Measurements from ENCODE around the gene FAM174A. TPM values are rescaled to one million over a fixed set of nuclear protein-coding genes. Genes with fewer than 3 reads are reported as not detected.

Gene FAM174A
- total RNA-seq, 1 donor from 2014 or later, result 16.4 TPM

DNA sequence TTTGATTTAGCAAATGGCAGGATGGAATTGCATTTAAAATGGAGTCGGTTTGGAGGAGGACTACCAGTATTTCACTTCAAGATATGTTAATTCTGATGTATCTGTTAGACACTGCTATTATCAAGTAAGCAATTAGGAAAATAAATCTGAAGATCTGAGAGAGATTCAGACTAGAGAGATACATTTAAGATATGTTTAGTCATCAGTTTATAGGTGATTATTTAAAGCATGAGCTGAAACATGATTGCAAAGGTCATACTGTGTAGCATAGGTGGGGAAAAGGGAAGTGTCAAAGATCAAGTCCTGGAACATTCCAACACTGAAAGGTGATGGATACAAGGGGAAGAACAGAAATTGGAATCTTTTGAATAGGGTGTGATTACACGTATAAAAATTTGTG is 79.1 kb downstream of the FAM174A start:
- Histone ChIP-seq H3K36me3 (ENCODE audit: insufficient read depth, low read length) (no peaks in the 10 kb centered on the region), H2AFZ (ENCODE audit: low read depth, low read length) (no peak overlapping the region), H3K27ac (ENCODE audit: low read depth, low read length) (no peak overlapping the region), H3K9me3 (ENCODE audit: insufficient read depth, low read depth, low read length) (no peaks in the 10 kb centered on the region), H4K20me1 (ENCODE audit: insufficient read depth, low read length) (no peaks in the 10 kb centered on the region), H3K9ac (ENCODE audit: low read length) (no peak overlapping the region), H3K27me3 (ENCODE audit: insufficient read depth, low read length) (no peaks in the 10 kb centered on the region), H3K4me3 (ENCODE audit: insufficient read depth, low read depth, low read length) (no peak overlapping the region), H3K4me1 (ENCODE audit: insufficient read depth, low read length) (no peaks in the 10 kb centered on the region), H3K79me2 (ENCODE audit: insufficient read depth, low read length) (no peaks in the 10 kb centered on the region), H3K4me2 (ENCODE audit: low read length) (no peak overlapping the region)
- FAIRE-seq, result no peak
- Mint-ChIP-seq H3K27ac (ENCODE audit: unreplicated experiment) (no peak overlapping the region), H3K27me3 (ENCODE audit: low read depth, unreplicated experiment) (no peaks in the 10 kb centered on the region), H3K36me3 (ENCODE audit: low read depth, unreplicated experiment) (no peaks in the 10 kb centered on the region), H3K9me3 (ENCODE audit: unreplicated experiment) (no peaks in the 10 kb centered on the region), H3K4me1 (ENCODE audit: low read depth, unreplicated experiment) (peaks cover 7% of the 10 kb centered on the region), H3K4me3 (ENCODE audit: unreplicated experiment) (no peak overlapping the region)
- TF ChIP-seq EZH2 (IDR thresholded peaks at IDR 0.05; ENCODE audit: insufficient read depth, low read length), result no peak
- TF ChIP-seq, protein P1, sequence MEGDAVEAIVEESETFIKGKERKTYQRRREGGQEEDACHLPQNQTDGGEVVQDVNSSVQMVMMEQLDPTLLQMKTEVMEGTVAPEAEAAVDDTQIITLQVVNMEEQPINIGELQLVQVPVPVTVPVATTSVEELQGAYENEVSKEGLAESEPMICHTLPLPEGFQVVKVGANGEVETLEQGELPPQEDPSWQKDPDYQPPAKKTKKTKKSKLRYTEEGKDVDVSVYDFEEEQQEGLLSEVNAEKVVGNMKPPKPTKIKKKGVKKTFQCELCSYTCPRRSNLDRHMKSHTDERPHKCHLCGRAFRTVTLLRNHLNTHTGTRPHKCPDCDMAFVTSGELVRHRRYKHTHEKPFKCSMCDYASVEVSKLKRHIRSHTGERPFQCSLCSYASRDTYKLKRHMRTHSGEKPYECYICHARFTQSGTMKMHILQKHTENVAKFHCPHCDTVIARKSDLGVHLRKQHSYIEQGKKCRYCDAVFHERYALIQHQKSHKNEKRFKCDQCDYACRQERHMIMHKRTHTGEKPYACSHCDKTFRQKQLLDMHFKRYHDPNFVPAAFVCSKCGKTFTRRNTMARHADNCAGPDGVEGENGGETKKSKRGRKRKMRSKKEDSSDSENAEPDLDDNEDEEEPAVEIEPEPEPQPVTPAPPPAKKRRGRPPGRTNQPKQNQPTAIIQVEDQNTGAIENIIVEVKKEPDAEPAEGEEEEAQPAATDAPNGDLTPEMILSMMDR (IDR thresholded peaks at IDR 0.05; ENCODE audit: insufficient read depth, low read depth, low read length), result no peak
- no peak for DNase-seq (ENCODE audit: low read depth)

DNA sequence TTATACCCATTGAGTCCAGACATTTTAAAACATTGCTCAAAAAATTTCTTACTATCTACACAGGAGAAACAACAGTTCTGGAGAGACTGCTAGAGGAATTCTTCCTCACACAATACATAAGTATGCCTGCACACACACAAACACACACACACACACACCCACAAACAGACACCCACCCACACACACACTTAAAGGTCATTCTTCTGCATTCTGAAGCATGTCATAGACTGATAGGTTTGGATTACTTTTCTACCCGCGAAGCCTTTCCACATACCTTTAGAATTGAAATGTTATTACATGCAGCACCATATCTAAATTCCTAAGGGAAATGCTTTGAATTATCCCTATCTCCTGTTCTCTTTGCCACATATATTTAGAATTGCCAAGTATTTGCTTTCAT is 80.2 kb downstream of the FAM174A start:
- H3K36me3 Mint-ChIP-seq (ENCODE audit: low read depth, unreplicated experiment), result no peaks in the 10 kb centered on the region
- Histone ChIP-seq H2AFZ (ENCODE audit: low read depth, low read length) (no peak overlapping the region), H3K4me2 (ENCODE audit: low read length) (no peak overlapping the region), H3K9ac (ENCODE audit: low read length) (no peak overlapping the region), H3K36me3 (ENCODE audit: insufficient read depth, low read length) (no peaks in the 10 kb centered on the region), H3K4me3 (ENCODE audit: insufficient read depth, low read depth, low read length) (no peak overlapping the region), H4K20me1 (ENCODE audit: insufficient read depth, low read length) (no peaks in the 10 kb centered on the region), H3K9me3 (ENCODE audit: insufficient read depth, low read depth, low read length) (no peaks in the 10 kb centered on the region), H3K27me3 (ENCODE audit: insufficient read depth, low read length) (no peaks in the 10 kb centered on the region), H3K4me1 (ENCODE audit: insufficient read depth, low read length) (no peaks in the 10 kb centered on the region), H3K79me2 (ENCODE audit: insufficient read depth, low read length) (no peaks in the 10 kb centered on the region), H3K27ac (ENCODE audit: low read depth, low read length) (no peak overlapping the region)
- H3K9me3 Mint-ChIP-seq (ENCODE audit: unreplicated experiment), result no peaks in the 10 kb centered on the region
- TF ChIP-seq EZH2 (IDR thresholded peaks at IDR 0.05; ENCODE audit: insufficient read depth, low read length), result no peak
- TF ChIP-seq, protein P1 (IDR thresholded peaks at IDR 0.05; ENCODE audit: insufficient read depth, low read depth, low read length), result no peak
- H3K27ac Mint-ChIP-seq (ENCODE audit: unreplicated experiment), result no peak overlapping the region
- no peak for FAIRE-seq
- no peaks in the 10 kb centered on the region for H3K27me3 Mint-ChIP-seq (ENCODE audit: low read depth, unreplicated experiment)
- no peak overlapping the region for H3K4me3 Mint-ChIP-seq (ENCODE audit: unreplicated experiment)
- H3K4me1 Mint-ChIP-seq (ENCODE audit: low read depth, unreplicated experiment), result peaks cover 7% of the 10 kb centered on the region
- peak; percentile 57 for DNase-seq (ENCODE audit: low read depth)

DNA sequence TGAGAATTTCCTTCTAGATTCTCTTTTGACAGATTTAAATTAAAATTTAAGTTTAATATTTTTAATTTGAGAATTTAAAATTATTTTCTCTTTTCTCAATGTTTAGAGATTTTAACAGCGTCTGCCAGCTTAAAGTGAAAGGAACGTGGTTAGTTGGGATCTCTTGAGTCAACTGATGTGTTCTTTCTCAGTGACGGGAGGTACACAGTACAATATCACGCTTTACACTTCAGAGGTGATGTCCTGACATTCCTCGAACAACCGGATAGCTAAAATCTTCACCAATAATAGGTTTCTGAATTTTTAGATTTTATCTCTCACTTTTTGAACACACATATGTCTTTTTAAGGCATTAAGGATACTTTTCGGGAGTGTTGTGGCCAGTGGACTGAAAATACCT is 81.1 kb downstream of the FAM174A start:
- no peak overlapping the region for H3K27ac Mint-ChIP-seq (ENCODE audit: unreplicated experiment)

More for the DNA sequence above, 81.1 kb downstream of the FAM174A start:
- Mint-ChIP-seq H3K36me3 (ENCODE audit: low read depth, unreplicated experiment) (no peaks in the 10 kb centered on the region), H3K4me3 (ENCODE audit: unreplicated experiment) (no peak overlapping the region), H3K27me3 (ENCODE audit: low read depth, unreplicated experiment) (no peaks in the 10 kb centered on the region), H3K9me3 (ENCODE audit: unreplicated experiment) (no peaks in the 10 kb centered on the region), H3K4me1 (ENCODE audit: low read depth, unreplicated experiment) (peaks cover 7% of the 10 kb centered on the region)
- DNase-seq (ENCODE audit: low read depth), result no peak
- Histone ChIP-seq H3K4me1 (ENCODE audit: insufficient read depth, low read length) (no peaks in the 10 kb centered on the region), H4K20me1 (ENCODE audit: insufficient read depth, low read length) (no peaks in the 10 kb centered on the region), H3K9me3 (ENCODE audit: insufficient read depth, low read depth, low read length) (no peaks in the 10 kb centered on the region), H3K36me3 (ENCODE audit: insufficient read depth, low read length) (no peaks in the 10 kb centered on the region), H3K9ac (ENCODE audit: low read length) (no peak overlapping the region), H3K79me2 (ENCODE audit: insufficient read depth, low read length) (no peaks in the 10 kb centered on the region), H2AFZ (ENCODE audit: low read depth, low read length) (no peak overlapping the region), H3K4me3 (ENCODE audit: insufficient read depth, low read depth, low read length) (no peak overlapping the region), H3K27me3 (ENCODE audit: insufficient read depth, low read length) (no peaks in the 10 kb centered on the region), H3K4me2 (ENCODE audit: low read length) (no peak overlapping the region), H3K27ac (ENCODE audit: low read depth, low read length) (no peak overlapping the region)
- FAIRE-seq, result no peak
- TF ChIP-seq, protein P1 (IDR thresholded peaks at IDR 0.05; ENCODE audit: insufficient read depth, low read depth, low read length), result no peak
- TF ChIP-seq EZH2 (IDR thresholded peaks at IDR 0.05; ENCODE audit: insufficient read depth, low read length), result no peak

Data from astrocyte (in vitro differentiated cells and primary cell).